HG03039 (cell line): Measurements from ENCODE around the gene CLEC16A.

Experiments used
- ATAC-seq: cut with Tn5 transposase; IDR thresholded peaks from one replicate; pipeline ENCODE4 v1.9.1; 2021; ENCODE audit warnings: mild to moderate bottlenecking, moderate library complexity; ENCODE audit not compliant: unreplicated experiment

The CLEC16A gene

DNA sequence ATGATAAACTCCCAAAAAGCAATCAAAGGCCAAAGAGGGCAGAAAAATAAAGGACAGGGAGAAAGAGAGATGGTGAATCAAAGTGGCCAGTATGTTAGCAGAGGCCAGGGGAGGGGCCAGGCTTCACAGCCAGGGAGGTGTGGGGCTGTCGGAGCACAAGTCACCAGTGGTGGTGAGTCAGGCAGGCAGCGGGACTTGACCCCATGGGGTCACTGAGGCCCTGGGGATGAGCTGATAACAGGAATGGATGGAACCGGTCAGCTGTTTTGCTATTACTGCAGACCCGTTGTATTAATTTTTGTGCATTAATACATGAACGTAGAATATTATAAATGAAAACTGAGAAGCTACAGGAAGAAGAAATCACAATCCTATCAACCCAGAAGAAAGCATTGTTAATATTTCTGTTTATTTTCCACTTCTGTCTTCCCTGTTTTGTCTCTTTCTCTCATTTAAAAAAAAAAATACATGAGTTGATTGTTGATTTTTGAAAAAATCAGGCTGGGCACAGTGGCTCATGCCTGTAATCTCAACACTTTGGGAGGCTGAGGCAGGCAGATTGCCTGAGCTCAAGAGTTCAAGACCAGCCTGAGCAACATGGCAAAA, 204.8 kb downstream of the CLEC16A start:
- ATAC-seq = no peak

DNA sequence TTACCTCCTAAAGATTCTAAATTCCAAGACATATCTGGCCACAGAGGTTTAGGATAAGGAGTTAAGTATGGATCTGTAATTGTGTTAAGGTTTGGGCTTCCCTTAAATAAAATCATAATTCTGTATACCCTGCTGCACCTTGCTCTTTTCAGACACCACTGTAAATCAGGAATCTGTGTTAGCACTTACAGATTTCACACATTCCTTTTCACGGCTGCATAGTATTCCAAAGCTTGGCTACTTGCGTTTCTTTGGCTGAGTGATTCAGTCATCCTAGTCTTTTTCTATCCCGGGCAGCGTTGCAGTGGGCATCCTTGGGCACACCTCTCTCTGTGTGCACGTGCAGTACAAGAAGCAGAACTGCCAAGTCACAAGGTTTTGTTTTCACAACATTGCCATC, 205.8 kb downstream of the CLEC16A start:
- no peak for ATAC-seq

DNA sequence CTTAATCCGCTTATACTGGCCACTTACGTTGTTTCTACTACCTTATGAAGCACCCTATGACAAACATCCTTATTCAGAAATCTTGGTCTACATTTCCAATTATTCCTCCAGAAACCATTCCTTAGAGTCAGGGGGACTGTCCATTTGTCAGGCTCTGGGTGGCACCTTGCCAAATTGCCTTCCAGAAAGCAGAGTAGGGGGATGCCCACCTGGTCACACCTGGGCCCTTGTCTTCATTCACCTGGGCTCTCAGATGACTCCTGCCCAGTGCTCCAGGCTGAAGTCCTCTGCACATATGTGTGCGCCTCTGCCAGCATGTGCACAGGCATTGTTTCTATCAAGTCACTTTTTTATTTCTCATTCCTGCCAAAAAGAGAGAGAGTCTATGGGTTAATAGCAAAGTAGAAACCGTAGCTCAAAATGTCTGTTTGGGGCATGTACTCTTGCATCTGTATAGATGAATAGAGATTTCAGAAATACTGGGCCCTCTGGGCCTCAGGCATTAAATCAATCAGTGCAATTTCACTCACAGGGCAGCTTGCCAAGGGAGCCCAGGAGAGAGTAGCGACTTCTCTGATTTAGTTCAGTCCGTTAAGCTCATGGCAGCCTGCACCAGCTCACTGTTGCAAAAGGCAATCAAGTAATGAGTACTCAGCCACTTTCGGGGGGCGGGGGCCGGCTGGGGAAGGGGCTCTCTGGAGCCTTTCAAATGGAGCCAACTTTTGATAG, 207.0 kb downstream of the CLEC16A start:
- no peak for ATAC-seq

DNA sequence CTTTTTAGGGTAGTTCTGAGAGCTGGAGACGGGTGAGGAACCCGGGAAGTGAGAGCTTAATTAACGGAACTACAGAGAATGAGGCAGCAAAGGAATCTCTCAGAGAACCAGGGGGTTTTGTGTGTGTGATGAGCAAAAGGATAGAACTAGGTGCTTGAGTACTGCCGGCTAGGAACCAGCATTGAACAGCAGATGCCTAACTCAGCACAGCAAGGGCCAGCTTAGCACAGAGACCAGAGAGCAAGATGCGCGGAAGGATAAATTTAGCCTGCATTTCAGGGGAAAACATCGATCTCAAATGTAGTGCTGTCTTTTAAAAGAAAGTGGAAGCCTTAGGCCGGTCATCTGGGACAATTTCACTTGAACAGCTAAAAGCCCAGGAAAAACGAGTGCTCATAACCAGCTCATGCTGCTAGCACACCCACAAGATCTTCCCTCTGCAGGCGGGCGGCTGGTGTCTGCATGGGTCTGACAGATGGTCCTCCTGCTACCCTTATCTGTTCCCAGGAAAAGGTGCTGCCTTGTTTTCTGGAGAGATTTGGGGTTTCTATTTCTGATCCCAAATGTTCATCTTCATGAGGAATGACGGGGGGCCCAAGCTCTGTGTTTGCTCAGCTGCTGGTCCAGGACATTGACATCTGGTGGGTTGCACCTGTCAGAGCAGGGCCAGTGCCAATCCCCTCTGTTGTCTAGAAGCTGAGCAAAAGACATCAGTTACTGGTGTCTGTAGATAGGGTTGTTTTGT, 207.7 kb downstream of the CLEC16A start:
- no peak for ATAC-seq

DNA sequence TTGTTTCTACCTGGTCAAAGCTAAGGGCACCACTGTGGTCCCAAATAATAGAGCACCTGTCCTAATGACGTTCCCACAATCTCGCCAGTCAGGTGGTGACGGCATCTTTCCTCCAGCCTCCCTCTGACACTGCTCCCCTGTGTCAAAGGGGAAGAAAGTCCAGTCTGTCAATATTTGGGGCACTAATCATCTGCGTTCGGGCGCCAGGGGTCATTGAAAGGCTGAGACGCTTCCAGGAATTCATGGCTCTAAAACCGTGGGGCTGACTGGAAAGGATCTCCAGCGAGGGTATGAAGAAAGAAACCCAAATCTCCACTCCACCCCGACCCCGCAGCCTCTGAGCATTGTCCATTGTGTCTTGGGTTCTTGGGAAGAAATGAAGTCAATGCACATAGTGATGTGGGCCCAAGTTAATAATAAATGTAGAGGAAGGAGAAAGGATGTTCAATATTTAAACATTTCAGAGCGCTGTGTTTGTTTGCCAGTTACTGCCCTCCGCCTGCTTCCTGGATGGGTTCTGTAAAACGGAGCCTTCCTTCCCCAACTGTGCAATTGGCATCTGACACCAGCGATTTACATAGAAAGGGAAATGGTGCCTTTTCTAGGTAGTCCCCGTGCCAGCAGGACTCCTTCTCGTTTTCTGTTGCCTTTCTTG, 208.4 kb downstream of the CLEC16A start:
- no peak for ATAC-seq

DNA sequence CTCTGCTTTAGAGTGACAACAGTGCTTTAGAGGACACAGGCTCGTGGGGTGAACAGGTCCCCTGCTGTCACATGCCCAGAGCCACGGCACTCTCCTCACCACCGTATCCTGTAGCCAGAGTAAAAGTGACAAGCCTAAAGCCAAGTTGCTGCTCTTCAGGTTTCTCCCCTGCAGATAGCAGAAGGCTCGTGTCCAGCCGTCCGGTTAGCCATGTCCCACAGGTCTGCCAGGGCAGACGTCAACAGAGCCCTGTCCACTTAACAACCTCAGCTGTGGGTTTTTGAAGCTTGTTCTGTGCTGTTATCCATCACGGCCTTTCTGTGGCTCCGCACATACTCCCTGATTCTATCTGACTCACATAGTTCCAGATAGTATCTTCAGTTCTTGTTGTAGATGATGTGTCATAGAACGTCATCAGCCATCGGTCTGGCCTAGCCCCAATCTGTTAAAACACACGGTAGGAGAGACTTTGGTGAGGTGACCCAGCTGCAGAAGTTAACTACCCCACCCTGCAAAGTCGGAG, 211.0 kb downstream of the CLEC16A start:
- no peak for ATAC-seq

DNA sequence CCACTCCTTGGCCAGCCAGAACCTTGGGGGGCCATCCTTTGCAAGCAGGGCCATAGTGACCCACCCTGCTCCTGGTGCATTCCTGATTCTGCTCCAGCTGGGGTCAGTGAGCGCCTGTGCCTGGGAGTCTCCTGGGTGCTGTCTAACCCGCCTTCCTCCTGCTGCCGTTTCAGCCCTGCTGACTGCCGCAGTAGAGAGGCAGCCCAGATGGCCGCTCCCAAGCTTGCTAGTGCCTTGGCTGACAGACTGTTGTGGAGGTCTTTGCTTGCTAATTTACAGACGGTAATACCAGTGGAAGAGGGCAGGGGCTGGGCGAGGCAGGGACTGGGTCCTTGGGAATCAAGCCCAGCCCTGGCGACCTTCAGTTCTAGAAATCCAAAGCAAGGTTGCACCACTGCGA, 212.0 kb downstream of the CLEC16A start:
- ATAC-seq = no peak

DNA sequence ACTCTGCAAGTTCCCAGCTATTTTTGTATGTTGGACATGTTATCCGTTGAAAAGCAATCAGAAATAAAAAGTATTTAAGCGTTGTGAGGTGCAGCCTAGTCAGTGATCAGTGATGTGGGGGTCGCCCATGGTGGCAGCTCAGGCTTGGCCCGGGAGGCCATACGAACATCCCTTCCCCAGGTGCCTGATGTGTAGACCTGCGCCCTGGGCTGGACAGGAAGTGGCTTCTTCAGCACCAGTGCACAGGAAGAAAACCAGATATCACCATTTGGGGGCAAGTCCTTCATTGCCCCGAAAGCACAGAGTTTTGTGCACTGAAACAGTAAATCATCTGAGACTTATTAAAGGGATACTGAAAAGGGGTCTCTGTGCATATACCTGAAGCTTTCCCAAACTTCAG, 212.8 kb downstream of the CLEC16A start:
- no peak for ATAC-seq

DNA sequence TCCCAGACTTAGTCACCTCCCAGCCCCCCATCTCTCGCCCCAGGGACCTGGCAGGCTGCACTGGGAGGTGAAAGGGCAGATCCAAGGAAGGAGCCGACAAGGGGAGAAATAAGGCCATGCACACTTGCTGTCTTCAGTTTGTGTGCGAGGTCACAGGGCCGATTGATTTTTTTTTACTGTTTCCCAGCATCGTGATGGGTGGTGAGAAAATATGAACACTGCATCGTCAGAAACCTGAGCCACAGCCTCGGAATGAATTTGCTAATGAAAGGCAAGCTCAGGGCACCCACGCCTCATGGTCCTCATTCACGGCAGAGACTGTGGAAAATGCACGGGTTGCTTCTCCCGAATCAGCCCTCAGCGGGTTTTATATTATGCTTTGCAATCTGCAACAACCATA, 213.7 kb downstream of the CLEC16A start:
- ATAC-seq = no peak

DNA sequence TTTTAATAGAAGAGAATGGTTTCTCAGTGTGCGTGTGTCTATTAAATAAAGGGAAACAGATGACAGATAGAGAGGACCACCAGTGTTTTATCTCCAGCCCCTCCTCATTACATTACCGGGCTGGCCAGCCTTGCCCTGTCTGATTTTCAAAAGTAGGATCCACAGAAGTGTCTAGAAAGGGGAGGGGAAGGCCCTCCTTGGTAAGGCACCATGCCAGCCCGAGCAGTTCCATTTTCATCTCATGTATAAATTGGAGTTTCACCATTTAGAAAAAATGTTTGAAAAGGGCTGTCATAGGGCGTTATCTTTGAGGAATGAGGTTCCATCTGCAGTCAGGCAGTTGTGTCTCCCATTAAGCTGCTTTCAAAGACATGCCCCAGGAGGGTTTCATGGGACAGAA, 214.9 kb downstream of the CLEC16A start:
- ATAC-seq = no peak

DNA sequence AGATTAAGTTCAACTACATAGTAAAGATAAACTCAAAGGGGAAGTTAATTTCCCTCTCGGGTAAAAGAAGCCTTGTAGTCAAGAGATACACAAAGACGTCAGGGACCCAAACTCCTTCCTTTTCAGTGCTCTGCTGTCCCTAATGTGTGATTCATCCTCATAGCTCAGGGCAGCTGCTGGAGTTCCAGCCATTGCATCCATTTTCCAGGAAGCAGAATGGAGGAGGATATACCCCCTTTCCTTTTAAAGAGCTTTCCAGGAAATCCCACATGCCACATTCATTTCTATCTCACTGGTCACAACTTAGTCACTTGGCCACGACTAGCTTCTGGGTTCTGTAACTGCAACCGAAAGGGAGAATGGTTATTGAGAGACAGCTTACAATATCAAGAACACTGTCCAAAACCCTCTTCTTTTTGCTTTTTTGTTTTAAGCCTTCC, 216.3 kb downstream of the CLEC16A start:
- no peak for ATAC-seq

DNA sequence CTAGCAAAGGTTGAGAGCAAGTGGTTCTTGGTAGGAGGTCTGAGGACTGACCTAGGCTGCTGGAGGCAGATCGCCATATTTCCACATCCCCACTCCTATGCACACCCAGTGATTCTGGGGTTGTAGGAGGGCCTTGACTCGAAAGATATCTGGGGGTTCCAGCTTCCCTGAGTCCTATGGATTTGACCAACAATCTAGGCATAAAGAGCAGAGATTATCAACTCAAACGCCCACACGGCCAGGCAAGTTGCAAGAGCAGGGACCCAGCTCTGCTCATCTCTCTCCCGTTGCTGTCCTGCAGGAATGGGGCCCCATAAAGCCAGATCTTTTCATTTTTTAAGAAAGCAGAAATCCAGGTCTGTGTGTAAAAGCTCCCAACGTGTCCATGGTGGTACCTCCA, 217.1 kb downstream of the CLEC16A start:
- ATAC-seq = no peak

DNA sequence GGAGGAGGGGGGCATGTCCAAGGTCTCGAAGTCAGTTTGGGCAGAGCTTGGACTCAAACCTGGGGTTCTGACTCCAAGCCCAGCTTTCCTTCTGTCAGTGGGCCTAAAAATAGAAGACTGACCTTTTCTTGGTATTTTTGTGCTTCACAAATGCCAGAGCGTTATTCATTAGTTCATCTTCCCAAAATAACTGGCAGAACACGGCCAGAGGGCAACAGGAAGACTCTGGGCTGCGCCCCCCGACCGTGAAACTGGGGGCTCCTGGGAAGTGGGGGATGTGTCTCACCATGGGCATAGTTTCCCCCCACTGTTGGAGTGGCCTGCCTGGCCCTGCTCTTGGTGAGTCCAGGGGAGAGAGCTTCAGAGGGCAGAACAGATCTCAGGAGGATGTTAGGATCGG, 217.6 kb downstream of the CLEC16A start:
- ATAC-seq = no peak

DNA sequence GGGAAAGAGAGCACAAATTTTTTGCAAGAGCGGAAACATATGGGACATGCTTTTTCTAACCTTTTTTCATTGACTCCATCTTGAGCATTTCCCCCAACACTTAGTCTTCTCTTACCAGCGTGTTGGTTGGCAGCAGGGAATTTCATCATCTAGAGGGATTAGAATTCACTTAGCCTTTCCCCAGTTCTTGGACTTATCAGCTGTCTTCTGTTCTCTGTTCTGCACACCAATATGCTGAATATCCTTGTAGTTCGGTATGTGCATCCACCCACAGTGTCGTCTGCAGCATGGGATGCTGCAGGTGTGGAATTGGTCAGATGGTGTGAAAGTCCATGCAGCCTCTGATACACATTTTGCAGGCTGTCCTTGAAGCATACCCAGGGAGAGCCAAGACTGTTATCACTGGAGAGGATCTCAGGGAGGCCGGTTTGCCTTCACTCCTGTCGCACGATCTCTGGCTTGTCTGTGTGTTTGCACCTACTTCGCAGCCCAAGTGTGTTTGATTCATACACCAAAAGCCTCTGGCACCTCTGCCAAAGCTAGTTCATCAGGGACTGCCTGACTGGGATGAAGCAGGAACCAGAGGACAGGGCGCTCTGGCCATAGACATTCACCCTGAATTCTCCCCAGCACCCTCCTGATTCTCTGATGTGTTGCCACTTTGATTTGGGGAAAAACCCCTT, 218.4 kb downstream of the CLEC16A start:
- ATAC-seq = no peak

DNA sequence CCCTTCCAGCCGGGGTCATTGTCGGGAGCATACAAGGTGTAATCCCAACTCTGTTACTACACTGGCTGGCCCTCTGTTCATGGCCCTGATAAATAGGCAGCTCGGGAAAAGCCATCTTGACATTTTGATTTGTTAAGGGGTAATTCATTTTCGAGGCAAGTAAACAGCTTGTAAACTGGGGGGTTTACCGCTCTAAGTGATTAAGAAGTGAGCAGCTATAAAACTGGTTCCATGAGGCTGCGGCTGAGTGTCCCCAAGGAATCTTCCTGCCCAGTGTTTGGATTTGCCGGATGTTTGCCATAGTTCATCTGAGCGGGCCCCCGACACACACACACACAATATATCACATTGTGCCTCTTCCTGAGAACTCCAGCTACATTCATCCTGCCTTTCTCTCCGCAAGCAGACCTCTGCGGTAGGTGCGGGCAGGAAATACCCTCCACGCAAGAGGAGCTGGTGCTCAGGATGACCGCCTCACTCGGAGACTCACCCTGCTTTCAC, 219.4 kb downstream of the CLEC16A start:
- no peak for ATAC-seq

DNA sequence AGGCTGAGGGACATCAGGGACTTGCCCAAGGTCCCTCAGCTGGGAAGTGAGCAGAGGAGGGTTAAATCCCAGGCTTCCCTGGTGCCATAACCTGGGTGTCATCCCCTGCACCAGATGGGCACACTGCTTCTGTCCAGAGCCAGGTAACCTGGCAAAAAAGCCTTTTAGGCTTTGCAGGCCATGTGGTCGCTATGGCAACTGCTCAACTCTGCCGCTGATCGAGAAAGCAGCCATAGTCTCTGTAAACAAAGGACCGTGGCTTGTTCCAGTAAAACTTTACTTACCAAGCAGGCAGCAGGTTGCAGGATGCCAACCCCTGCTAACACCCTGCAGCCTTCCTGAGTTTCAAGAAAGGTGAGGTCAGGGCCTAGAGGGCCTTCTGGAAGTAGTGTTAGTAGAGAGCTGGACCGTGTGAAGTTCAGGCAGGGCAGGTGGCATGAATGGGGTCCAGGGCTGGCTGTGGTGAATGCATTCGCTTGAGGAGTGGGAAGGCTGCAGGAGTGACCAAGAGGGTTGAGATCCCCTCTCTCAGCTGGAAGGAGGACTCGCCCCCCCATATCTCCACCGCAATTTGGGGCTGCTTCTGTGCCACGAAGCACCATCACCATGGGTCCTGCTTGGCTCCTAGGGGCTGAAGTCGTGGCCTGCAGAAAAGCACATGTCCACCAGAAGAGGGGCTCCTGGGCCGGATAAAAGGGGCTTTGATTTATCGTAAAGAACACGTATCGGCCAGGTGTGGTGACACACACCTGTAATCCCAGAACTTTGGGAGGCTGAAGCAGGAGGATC, 220.3 kb downstream of the CLEC16A start:
- no peak for ATAC-seq

DNA sequence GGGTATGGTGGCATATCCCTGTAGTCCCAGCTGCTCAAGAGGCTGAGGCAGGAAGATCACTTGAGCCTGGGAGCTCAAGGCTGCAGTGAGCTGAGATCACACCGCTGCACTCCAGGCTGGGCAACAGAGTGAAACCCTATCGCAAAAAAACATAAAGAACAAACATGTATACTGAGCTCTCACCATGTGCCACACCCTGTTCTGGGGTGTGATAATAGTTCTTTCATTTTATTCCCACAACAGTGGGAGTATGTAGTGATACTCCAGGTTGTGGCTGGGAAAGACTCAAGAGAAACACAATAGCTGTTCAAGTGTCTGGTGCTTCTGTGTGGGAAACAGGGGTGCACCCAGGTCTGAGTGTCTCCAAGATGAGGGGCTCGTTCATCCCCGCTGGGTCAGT, 221.0 kb downstream of the CLEC16A start:
- no peak for ATAC-seq

DNA sequence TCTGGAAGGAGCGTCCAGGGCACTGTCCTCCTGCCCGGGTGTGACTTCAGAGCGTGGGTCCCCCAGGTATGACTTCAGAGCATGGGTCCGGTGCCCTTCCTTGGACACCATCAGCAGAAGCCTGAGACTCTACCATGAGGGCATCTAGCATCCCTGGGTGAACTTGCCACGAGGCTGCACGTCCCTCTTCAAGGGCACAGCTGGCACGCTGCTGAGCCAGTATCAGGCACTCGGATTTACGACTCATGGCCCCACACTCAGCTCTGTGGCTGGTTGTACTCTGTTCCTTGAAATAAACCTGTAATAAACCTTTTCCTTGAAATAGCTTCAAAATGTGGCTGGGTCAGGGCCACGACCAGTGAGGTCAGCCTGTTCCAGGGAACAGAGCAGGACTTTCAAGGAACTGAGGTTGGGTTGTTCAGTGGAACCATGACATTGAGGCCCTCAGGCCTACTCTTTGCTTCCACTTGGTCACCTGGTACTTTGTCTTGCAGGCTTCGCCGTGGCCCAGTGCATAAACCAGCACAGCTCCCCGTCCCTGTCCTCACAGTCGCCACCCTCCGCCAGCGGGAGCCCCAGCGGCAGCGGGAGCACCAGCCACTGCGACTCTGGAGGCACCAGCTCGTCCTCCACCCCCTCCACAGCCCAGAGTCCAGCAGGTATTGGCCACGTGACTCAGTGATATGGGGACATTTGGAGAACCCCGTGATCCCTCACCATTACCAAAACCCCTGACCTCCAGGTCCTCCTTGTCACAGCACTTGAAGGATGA, 221.7 kb downstream of the CLEC16A start:
- ATAC-seq = no peak

DNA sequence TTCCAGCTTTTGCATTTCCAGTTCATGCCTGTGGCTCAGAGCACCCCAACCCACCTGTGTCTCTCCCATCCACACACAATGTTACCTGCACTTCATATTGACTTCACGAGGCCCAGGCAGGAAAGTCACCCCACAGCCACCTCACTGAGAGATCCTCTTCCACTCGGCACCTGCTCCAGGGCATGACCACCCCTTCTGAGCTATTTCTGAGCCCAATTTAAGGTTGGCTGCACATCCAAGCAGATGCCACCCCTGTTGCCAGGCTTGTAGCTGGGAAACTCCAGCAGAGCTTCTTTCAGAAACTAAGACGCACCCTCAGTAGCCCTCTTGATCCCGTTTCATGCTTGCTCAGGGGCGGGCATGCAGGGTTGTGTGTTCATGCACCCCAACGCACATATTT, 223.2 kb downstream of the CLEC16A start:
- no peak for ATAC-seq
